ENCODE measurements around the gene RMC1. TPM values are rescaled to one million over a fixed set of nuclear protein-coding genes. Genes with fewer than 3 reads are reported as not detected.
A peak's percentile ranks its signal among the peaks of the same experiment; 100 is the strongest.

The RMC1 gene
- total RNA-seq, 4 donors from 2014 or later = 17.9 to 34.1 (median 28.9) TPM

- Histone ChIP-seq H3K36me3 (peaks cover 0 to 77% of the 10 kb centered on the region in 2 donors), H3K9me3 (no peaks in the 10 kb centered on the region), H3K27ac (no peak overlapping the region), H3K27me3 (no peaks in the 10 kb centered on the region), H3K4me1 (peaks cover 0 to 21% (median 0%) of the 10 kb centered on the region in 3 donors), H3K4me3 (no peak overlapping the region)
- ATAC-seq = no peak
- TF ChIP-seq EP300 (IDR thresholded peaks at IDR 0.05) (no peak), POLR2AphosphoS5 (IDR thresholded peaks at IDR 0.05) (no peak), POLR2A (IDR thresholded peaks at IDR 0.05) (no peak), CTCF (IDR thresholded peaks at IDR 0.05) (no peak)
- WGBS, 2 donors (ENCODE audit: low coverage in 1 of 2) = 72 to 80% methylated on average over 5 of the region's 5 CpGs
Measured at GRCh38 chr18:23572570-23572969, 69.3 kb downstream of the RMC1 start.

GRCh38 chr18:23573020-23573419 is 69.7 kb downstream of the RMC1 start:
- no peak for ATAC-seq
- no peaks in the 10 kb centered on the region for H3K9me3 ChIP-seq
- H3K27ac ChIP-seq = no peak overlapping the region
- H3K36me3 ChIP-seq = peaks cover 0 to 74% of the 10 kb centered on the region in 2 donors
- H3K27me3 ChIP-seq = no peaks in the 10 kb centered on the region
- H3K4me1 ChIP-seq = peaks cover 0 to 21% (median 0%) of the 10 kb centered on the region in 3 donors
- TF ChIP-seq EP300 (IDR thresholded peaks at IDR 0.05) (no peak), POLR2AphosphoS5 (IDR thresholded peaks at IDR 0.05) (no peak), POLR2A (IDR thresholded peaks at IDR 0.05) (no peak), CTCF (IDR thresholded peaks at IDR 0.05) (no peak)
- WGBS, 2 donors (ENCODE audit: low coverage in 1 of 2) = 66 to 93% methylated on average over 4 of the region's 4 CpGs
- no peak overlapping the region for H3K4me3 ChIP-seq

DNA sequence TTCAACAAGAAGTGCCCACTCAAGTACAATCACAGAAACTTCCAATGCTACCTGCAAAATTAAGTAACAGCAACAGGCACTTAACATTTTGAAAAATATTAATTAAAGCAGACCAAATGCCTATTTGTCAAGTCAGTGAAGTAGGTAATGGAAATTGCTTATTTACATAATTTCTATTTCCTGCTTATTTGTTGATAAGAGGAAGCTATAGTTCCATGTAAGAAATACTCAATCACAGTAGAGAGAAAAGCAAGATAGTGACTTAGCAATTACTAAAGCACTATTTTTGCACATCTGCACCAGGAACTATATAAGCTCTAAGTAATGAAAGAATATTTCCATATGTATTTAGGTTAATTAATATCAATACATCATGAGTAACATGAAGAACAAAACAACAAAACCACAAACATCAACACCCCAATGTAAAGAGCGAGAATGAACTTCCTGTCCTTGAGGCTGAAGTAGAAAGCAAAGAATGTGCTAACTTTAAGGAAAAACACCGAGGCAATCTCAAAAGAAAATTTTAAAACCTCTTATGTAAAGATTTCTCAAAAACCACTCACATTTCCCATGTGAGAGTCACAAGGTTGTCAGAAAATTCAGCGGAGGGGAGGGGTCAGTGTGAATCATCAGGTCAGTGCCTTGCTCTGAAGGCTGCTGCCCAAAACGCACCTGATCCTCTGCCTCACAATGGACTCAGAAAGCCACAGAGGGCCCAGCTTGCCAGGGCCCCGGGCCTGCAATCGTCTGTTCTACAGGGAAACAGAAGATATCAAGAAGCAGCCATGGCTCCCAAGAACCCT is 70.5 kb downstream of the RMC1 start:
- peaks cover 0 to 29% (median 0%) of the 10 kb centered on the region in 3 donors for H3K4me1 ChIP-seq
- ATAC-seq = no peak
- 33 to 58% methylated on average over 1 to 5 of the region's 6 CpGs for WGBS, 2 donors (ENCODE audit: low coverage in 1 of 2)
- TF ChIP-seq EP300 (IDR thresholded peaks at IDR 0.05) = no peak
- no peak for TF ChIP-seq POLR2A (IDR thresholded peaks at IDR 0.05)
- TF ChIP-seq CTCF (IDR thresholded peaks at IDR 0.05) = no peak
- no peak for TF ChIP-seq POLR2AphosphoS5 (IDR thresholded peaks at IDR 0.05)
- no peak overlapping the region for H3K4me3 ChIP-seq
- no peaks in the 10 kb centered on the region for H3K27me3 ChIP-seq
- no peaks in the 10 kb centered on the region for H3K9me3 ChIP-seq
- peak overlapping the region in 1 of 4 donors; percentile 32 for H3K27ac ChIP-seq
- peaks cover 0 to 66% of the 10 kb centered on the region in 2 donors for H3K36me3 ChIP-seq

DNA sequence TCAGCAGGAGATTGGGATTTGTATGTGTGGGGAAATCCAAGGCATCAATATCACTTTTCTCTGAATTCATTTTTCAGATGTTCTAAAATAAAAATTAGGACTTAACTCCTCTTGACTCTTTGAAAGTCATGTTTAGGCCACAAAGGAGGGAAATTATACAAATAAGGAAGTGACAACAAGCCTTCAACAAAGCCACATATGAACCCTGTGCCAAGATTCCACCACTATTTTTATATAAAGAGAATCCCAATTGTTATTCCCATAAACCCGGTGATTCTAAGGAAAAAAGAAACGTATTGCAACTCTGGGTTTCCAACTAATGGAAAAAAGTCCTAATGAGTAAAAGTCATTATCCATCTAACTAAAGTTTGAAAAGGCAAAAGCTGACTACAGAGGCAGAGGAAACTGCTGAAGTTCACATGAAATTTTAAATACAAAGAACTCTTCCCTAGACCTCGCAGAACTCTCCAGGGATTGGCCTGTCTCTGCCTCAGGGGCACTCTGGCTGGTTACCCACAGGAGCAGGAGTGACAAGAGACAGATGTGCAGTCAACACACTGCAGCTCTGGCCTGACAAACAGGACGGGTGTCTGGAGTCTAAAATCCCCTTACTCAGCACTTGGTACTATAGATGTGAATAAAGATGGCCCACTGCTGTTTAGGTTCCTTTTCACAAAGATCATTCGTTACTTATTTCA is 71.4 kb downstream of the RMC1 start:
- Histone ChIP-seq H3K36me3 (peaks cover 0 to 57% of the 10 kb centered on the region in 2 donors), H3K27ac (peak overlapping the region in 1 of 4 donors; percentile 32), H3K4me3 (no peak overlapping the region), H3K4me1 (peaks cover 0 to 38% (median 0%) of the 10 kb centered on the region in 3 donors), H3K9me3 (no peaks in the 10 kb centered on the region), H3K27me3 (no peaks in the 10 kb centered on the region)
- no peak for ATAC-seq
- 59 to 61% methylated on average over 3 to 5 of the region's 5 CpGs for WGBS, 2 donors (ENCODE audit: low coverage in 1 of 2)
- no peak for TF ChIP-seq CTCF (IDR thresholded peaks at IDR 0.05)
- no peak for TF ChIP-seq POLR2A (IDR thresholded peaks at IDR 0.05)
- TF ChIP-seq POLR2AphosphoS5 (IDR thresholded peaks at IDR 0.05) = no peak
- no peak for TF ChIP-seq EP300 (IDR thresholded peaks at IDR 0.05)
